ENCODE measurements around the gene SNX11. TPM values are rescaled to one million over a fixed set of nuclear protein-coding genes. Genes with fewer than 3 reads are reported as not detected.
A peak's percentile ranks its signal among the peaks of the same experiment; 100 is the strongest.

The SNX11 gene
- total and polyA plus RNA-seq, 8 donors: 5.4 to 13.6 (median 7.9) TPM

- no peak for FAIRE-seq
- intact Hi-C loops (cut with DNase I): no loop called here
- H3K4me1 ChIP-seq: peaks cover 0 to 24% (median 6%) of the 10 kb centered on the region in 3 donors
Measured at GRCh38 chr17:48110761-48111160, 3.2 kb downstream of the SNX11 start.

GRCh38 chr17:48111937-48112241, 4.3 kb downstream of the SNX11 start:
- no peak for TF ChIP-seq CTCF (IDR thresholded peaks at IDR 0.05)
- WGBS, 2 donors: 87 to 92% methylated on average over 2 of the region's 2 CpGs
- Histone ChIP-seq H3K36me3 (peaks cover 0 to 12% (median 0%) of the 10 kb centered on the region in 3 donors), H3K9me3 (no peaks in the 10 kb centered on the region), H3K27ac (no peak overlapping the region), H3K4me3 (no peak overlapping the region), H3K4me1 (peaks cover 0 to 24% (median 6%) of the 10 kb centered on the region in 3 donors), H3K27me3 (no peaks in the 10 kb centered on the region)
- ATAC-seq (no peak), DNase-seq (no peak), FAIRE-seq (no peak)
- intact Hi-C loops (cut with DNase I): no loop called here

More at GRCh38 chr17:48110761-48111160, 3.2 kb downstream of the SNX11 start:
- H3K36me3 ChIP-seq: peaks cover 0 to 5% (median 0%) of the 10 kb centered on the region in 3 donors
- H3K27me3 ChIP-seq: no peaks in the 10 kb centered on the region
- no peak for ATAC-seq
- H3K27ac ChIP-seq: no peak overlapping the region
- 74 to 80% methylated on average over 9 of the region's 9 CpGs for WGBS, 2 donors
- TF ChIP-seq CTCF (IDR thresholded peaks at IDR 0.05): no peak
- H3K9me3 ChIP-seq: no peaks in the 10 kb centered on the region
- no peak overlapping the region for H3K4me3 ChIP-seq
- DNase-seq: no peak

GRCh38 chr17:48113201-48113676, 5.7 kb downstream of the SNX11 start:
- TF ChIP-seq CTCF (IDR thresholded peaks at IDR 0.05): no peak
- ATAC-seq: peak in 1 of 4 donors; percentile 51
- H3K36me3 ChIP-seq: peaks cover 0 to 12% (median 0%) of the 10 kb centered on the region in 3 donors

DNA sequence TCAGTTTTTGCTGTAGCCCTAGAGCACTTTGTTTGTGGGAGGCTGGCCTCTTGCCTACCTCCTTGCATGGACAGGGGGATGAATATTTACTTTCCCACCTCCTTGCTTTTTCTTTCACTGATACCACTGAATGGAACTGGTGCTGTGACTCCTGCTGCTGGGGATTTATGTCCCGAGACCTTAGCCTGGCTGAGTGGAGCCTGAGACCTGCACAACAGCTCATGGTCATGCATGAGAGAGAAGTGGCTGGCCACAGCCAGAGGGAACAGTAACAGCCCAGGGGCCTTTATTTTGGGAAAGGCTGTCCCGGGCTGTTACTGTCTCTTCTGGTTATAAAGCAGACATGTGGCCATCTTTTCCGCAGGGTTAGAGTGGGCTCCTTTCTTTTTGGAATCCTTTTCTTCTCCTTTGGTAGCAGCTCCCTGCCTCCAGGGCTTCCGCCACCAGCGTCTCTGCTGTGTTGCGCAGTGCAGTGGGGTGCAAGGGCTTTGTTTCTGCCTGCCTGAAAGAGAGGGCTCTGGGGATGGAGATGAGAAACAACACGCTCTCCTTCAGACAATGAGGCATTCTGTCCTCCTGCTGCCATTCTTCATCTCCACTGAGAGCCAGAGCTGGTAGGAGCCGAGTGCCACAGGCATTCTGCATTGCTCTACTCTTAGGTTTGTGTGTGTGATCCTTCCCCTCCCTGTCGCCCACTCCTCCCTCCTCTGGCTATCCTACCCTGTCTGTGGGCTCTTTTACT, 14.5 kb downstream of the SNX11 start:
- Histone ChIP-seq H3K27ac (no peak overlapping the region), H3K9me3 (no peaks in the 10 kb centered on the region), H3K4me3 (no peak overlapping the region), H3K4me1 (no peaks in the 10 kb centered on the region), H3K27me3 (no peaks in the 10 kb centered on the region), H3K36me3 (peaks cover 0 to 38% (median 4%) of the 10 kb centered on the region in 3 donors)
- FAIRE-seq (no peak), ATAC-seq (no peak), DNase-seq (no peak)
- WGBS, 2 donors: 86 to 90% methylated on average over 9 of the region's 9 CpGs
- no peak for TF ChIP-seq CTCF (IDR thresholded peaks at IDR 0.05)
- intact Hi-C loops (cut with DNase I): no loop called here

More at GRCh38 chr17:48113201-48113676, 5.7 kb downstream of the SNX11 start:
- H3K27ac ChIP-seq: peak overlapping the region in 1 of 4 donors; percentile 15
- no peaks in the 10 kb centered on the region for H3K9me3 ChIP-seq
- no peaks in the 10 kb centered on the region for H3K27me3 ChIP-seq
- no peak overlapping the region for H3K4me3 ChIP-seq
- peaks cover 0 to 24% (median 6%) of the 10 kb centered on the region in 3 donors for H3K4me1 ChIP-seq
- FAIRE-seq: no peak
- DNase-seq: no peak
- 89 to 93% methylated on average over 5 of the region's 5 CpGs for WGBS, 2 donors
- intact Hi-C loops (cut with DNase I): no loop called here

DNA sequence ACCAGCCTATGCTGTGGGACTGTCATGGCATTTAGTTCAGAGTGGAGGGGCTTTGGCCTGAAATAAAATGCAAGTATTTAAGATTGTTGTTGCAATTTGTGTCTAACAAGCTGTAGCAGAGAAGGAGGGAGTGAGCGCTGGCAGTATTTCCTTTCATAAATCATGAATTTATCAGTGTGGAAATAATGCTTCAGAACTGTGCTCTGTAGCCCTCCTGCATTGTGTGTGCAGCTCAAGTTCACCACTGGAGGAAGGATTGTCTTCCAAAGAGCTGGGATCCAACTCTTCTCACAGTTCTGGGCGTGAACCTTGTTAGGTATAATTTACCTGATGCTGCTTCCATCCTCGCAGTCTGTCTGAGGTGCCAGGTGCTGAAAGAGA, 15.1 kb downstream of the SNX11 start:
- no peaks in the 10 kb centered on the region for H3K9me3 ChIP-seq
- no peak overlapping the region for H3K4me3 ChIP-seq
- WGBS, 2 donors: 91 to 93% methylated on average over 3 of the region's 3 CpGs
- H3K27me3 ChIP-seq: no peaks in the 10 kb centered on the region
- no peaks in the 10 kb centered on the region for H3K4me1 ChIP-seq
- H3K27ac ChIP-seq: no peak overlapping the region
- ATAC-seq (no peak), DNase-seq (no peak), FAIRE-seq (no peak)
- H3K36me3 ChIP-seq: peaks cover 0 to 38% (median 4%) of the 10 kb centered on the region in 3 donors
- TF ChIP-seq CTCF (IDR thresholded peaks at IDR 0.05): no peak
- intact Hi-C loops (cut with DNase I): no loop called here

All from pancreas (tissue), 10 donors.